Keratinocyte (primary cell): ENCODE data around the gene DAPK2. TPM values are rescaled to one million over a fixed set of nuclear protein-coding genes. Genes with fewer than 3 reads are reported as not detected.

Source experiments
- DNase-seq: peaks from one replicate; pipeline ENCODE4 v3.0.0-alpha.2; 2011; ENCODE audit warnings: low read depth, missing footprints, low spot score
- FAIRE-seq: peaks from 2 replicates; lab custom pipeline; 2011; peaks lifted over from hg19 to GRCh38; lab: Jason Lieb, UNC
- H2AFZ ChIP-seq: 2 replicates; pipeline ENCODE4 v1.6.0; 2012; ENCODE audit warnings: low read length, control low read depth, inconsistent platforms; ENCODE audit not compliant: control insufficient read depth
- H3K27ac ChIP-seq: 2 replicates; pipeline ENCODE4 v1.5.1; 2011; ENCODE audit warnings: low read length; ENCODE audit not compliant: control insufficient read depth, insufficient read depth
- H3K27me3 ChIP-seq: 3 replicates; pipeline ENCODE4 v1.6.0; 2011; ENCODE audit warnings: low read length; ENCODE audit not compliant: control insufficient read depth, insufficient read depth; ENCODE audit errors: extremely low read depth
- H3K36me3 ChIP-seq, 2 experiments: 2 replicates in 1 of 2; 3 replicates in 1 of 2; pipeline ENCODE4 v1.5.1; 2011; ENCODE audit warnings: low read length in 2 of 2, mild to moderate bottlenecking in 1 of 2; ENCODE audit not compliant: control insufficient read depth in 2 of 2, insufficient read depth in 2 of 2; ENCODE audit errors: extremely low read depth in 1 of 2
- H3K4me1 ChIP-seq: 3 replicates; pipeline ENCODE4 v1.5.1; 2011; ENCODE audit warnings: low read length; ENCODE audit not compliant: control insufficient read depth, insufficient read depth; ENCODE audit errors: extremely low read depth
- H3K4me2 ChIP-seq: 3 replicates; pipeline ENCODE4 v1.6.0; 2011; ENCODE audit warnings: low read depth, low read length; ENCODE audit not compliant: control insufficient read depth, insufficient read depth; ENCODE audit errors: extremely low read depth
- H3K4me3 ChIP-seq, 3 experiments: fragments of 200-600 bp in 1 of 3; sonication (generic) in 1 of 3; 2 replicates in 2 of 3; 3 replicates in 1 of 3; pipeline ENCODE4 v1.5.1; 2011 to 2016; ENCODE audit warnings: low read length in 3 of 3, mild to moderate bottlenecking in 3 of 3, control low read depth in 2 of 3, inconsistent platforms in 1 of 3, low read depth in 1 of 3, mixed read lengths in 1 of 3, mixed run types in 1 of 3, moderate library complexity in 1 of 3; ENCODE audit not compliant: control insufficient read depth in 2 of 3, insufficient read depth in 2 of 3; ENCODE audit errors: extremely low read depth in 1 of 3
- H3K79me2 ChIP-seq: 2 replicates; pipeline ENCODE4 v1.6.0; 2012; ENCODE audit warnings: low read length; ENCODE audit not compliant: control insufficient read depth, insufficient read depth
- H3K9ac ChIP-seq: 3 replicates; pipeline ENCODE4 v1.6.0; 2011; ENCODE audit warnings: low read length; ENCODE audit not compliant: control insufficient read depth, insufficient read depth; ENCODE audit errors: extremely low read depth
- H3K9me1 ChIP-seq: 3 replicates; pipeline ENCODE4 v1.6.0; 2011; ENCODE audit warnings: low read length; ENCODE audit not compliant: control insufficient read depth, insufficient read depth; ENCODE audit errors: extremely low read depth
- H3K9me3 ChIP-seq: 2 replicates; pipeline ENCODE4 v1.5.1; 2012; ENCODE audit warnings: low read depth, low read length; ENCODE audit not compliant: control insufficient read depth
- H4K20me1 ChIP-seq: 3 replicates; pipeline ENCODE4 v1.6.0; 2011; ENCODE audit warnings: low read length; ENCODE audit not compliant: control insufficient read depth, insufficient read depth; ENCODE audit errors: extremely low read depth
- EZH2 ChIP-seq: IDR thresholded peaks from one replicate; pipeline ENCODE4 v1.6.1; 2012; ENCODE audit warnings: inconsistent platforms, mild to moderate bottlenecking, low read length, moderate library complexity
- dilution Hi-C: fragments of 300-500 bp; cut with MboI; formaldehyde crosslinking; loops from one replicate; pipeline ENCODE4 v1.7.0; 2020; ENCODE audit warnings: low sequenced_read_pairs; ENCODE audit not compliant: extremely low pct_ligation_motif_present
- polyA plus RNA-seq, 5 experiments: library from polyadenylated mRNA; depleted of rRNA in 3 of 5; stranded (reverse) in 3 of 5; stranded (forward) in 1 of 5; unstranded in 1 of 5; fragments of >200 nt; gene quantifications; 1 replicate in 1 of 5; 2 replicates in 3 of 5; 3 replicates in 1 of 5; pipeline versions ENCODE4 v1.2.1 to v1.2.3, GENCODE V29; 2011 to 2012; ENCODE audit warnings: missing spikeins in 2 of 5, low read depth in 1 of 5, low replicate concordance in 1 of 5
- TF ChIP-seq, protein P1 (sequence below), 3 experiments: IDR thresholded peaks in 1 of 3; conservative IDR thresholded peaks in 1 of 3; optimal IDR thresholded peaks in 1 of 3; 2 replicates in 2 of 3; 3 replicates in 1 of 3; pipeline versions ENCODE3 to v1.5.1; 2011; ENCODE audit warnings: low read length in 3 of 3, mild to moderate bottlenecking in 3 of 3, moderate library complexity in 2 of 3, control low read depth in 1 of 3, inconsistent platforms in 1 of 3; ENCODE audit not compliant: insufficient read depth in 2 of 3; ENCODE audit errors: extremely low read depth in 1 of 3

The DAPK2 gene
- polyA plus RNA-seq, 1 donor (not counting 4 experiments of a cell fraction or from before 2014, with no cell fraction given) = 1.4 TPM

DNA sequence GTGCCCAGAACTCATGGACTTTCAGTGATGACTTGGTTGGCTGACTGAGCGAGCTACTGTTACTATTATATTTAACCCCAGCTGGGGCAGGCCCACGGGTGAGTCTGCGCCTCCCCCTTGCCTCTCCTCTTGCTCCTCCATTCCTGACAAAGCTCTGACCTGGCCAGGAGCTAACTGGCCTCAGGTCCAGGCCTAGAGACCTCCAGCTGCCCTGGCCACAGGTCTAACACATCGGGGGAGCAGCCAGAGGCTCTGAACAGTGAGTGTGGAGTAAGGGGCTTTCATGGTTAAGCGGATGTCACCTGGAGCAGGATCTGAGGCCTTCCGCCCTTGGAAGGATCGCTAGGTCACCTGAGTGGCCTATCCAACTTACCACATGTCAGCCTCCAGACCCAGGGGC is 116.3 kb downstream of the DAPK2 start:
- H3K4me3 ChIP-seq = no peak overlapping the region
- no peaks in the 10 kb centered on the region for H3K27me3 ChIP-seq
- dilution Hi-C loops = no loop called here
- H3K9ac ChIP-seq = no peak overlapping the region
- H3K9me1 ChIP-seq = no peaks in the 10 kb centered on the region
- TF ChIP-seq EZH2 = no peak
- TF ChIP-seq, protein P1, sequence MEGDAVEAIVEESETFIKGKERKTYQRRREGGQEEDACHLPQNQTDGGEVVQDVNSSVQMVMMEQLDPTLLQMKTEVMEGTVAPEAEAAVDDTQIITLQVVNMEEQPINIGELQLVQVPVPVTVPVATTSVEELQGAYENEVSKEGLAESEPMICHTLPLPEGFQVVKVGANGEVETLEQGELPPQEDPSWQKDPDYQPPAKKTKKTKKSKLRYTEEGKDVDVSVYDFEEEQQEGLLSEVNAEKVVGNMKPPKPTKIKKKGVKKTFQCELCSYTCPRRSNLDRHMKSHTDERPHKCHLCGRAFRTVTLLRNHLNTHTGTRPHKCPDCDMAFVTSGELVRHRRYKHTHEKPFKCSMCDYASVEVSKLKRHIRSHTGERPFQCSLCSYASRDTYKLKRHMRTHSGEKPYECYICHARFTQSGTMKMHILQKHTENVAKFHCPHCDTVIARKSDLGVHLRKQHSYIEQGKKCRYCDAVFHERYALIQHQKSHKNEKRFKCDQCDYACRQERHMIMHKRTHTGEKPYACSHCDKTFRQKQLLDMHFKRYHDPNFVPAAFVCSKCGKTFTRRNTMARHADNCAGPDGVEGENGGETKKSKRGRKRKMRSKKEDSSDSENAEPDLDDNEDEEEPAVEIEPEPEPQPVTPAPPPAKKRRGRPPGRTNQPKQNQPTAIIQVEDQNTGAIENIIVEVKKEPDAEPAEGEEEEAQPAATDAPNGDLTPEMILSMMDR (optimal IDR thresholded peaks at IDR 0.05 in 1 of 3, IDR thresholded peaks at IDR 0.05 in 1 of 3, conservative IDR thresholded peaks at IDR 0.05 in 1 of 3; ENCODE audit: extremely low read depth in 1 of 3, insufficient read depth in 2 of 3, low read length in 3 of 3) = no peak
- H3K9me3 ChIP-seq = no peaks in the 10 kb centered on the region
- H3K4me1 ChIP-seq = no peaks in the 10 kb centered on the region
- H2AFZ ChIP-seq = no peak overlapping the region
- no peak overlapping the region for H3K4me2 ChIP-seq
- DNase-seq = no peak
- no peaks in the 10 kb centered on the region for H3K79me2 ChIP-seq
- no peak for FAIRE-seq
- no peaks in the 10 kb centered on the region for H4K20me1 ChIP-seq
- H3K36me3 ChIP-seq = no peaks in the 10 kb centered on the region
- H3K27ac ChIP-seq = no peak overlapping the region

DNA sequence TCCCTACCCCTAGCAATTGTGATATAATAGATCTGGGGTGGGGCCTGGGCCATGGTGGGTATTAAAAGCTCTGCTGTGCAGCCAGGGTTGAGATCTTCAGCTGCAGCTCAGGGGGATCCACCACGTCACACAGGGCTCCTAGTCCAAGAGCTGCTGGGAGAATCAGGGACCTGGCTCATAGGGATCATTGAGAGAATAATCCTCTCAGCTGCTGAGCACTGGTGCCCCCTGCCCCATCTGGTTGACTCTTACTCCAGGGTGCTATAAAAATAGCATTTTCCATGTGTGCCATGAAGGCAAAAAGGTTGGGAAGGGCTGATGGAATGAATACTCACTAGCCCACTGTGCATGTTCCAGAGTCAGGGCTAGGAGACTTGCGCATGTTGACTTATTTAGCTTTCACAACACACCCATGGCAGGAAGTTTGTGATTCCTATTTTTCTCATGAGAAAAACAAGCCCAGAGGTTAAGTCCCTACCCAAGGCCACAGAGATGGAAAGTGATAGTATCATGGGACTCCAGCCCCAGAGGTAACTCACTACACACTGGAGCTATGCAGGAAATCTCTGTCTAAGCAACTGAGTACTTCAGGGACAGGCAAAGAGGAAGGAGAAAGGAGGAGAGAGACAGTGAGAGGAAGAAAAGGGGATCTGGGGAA is 118.0 kb downstream of the DAPK2 start:
- no peak overlapping the region for H3K27ac ChIP-seq
- TF ChIP-seq, protein P1 (optimal IDR thresholded peaks at IDR 0.05 in 1 of 3, IDR thresholded peaks at IDR 0.05 in 1 of 3, conservative IDR thresholded peaks at IDR 0.05 in 1 of 3; ENCODE audit: extremely low read depth in 1 of 3, insufficient read depth in 2 of 3, low read length in 3 of 3) = no peak
- no peak for TF ChIP-seq EZH2
- H3K27me3 ChIP-seq = no peaks in the 10 kb centered on the region
- H3K9ac ChIP-seq = no peak overlapping the region
- dilution Hi-C loops = no loop called here
- H3K4me1 ChIP-seq = no peaks in the 10 kb centered on the region
- H4K20me1 ChIP-seq = no peaks in the 10 kb centered on the region
- no peak overlapping the region for H3K4me2 ChIP-seq
- no peaks in the 10 kb centered on the region for H3K9me1 ChIP-seq
- H3K4me3 ChIP-seq = no peak overlapping the region
- FAIRE-seq = no peak
- H3K79me2 ChIP-seq = no peaks in the 10 kb centered on the region
- no peaks in the 10 kb centered on the region for H3K9me3 ChIP-seq
- no peak for DNase-seq
- no peaks in the 10 kb centered on the region for H3K36me3 ChIP-seq
- H2AFZ ChIP-seq = no peak overlapping the region
